ENCODE results near the gene ZNF582.

- TF ChIP-seq POLR2AphosphoS5 (IDR thresholded peaks at IDR 0.05; ENCODE audit: insufficient read depth, low read depth, low read length) = no peak
- no peak for TF ChIP-seq CTCF (IDR thresholded peaks at IDR 0.05; ENCODE audit: extremely low read depth in 1 of 2, insufficient read depth in 1 of 2, low read depth in 1 of 2, low read length in 2 of 2)
- TF ChIP-seq MAX (IDR thresholded peaks at IDR 0.05; ENCODE audit: insufficient read depth, insufficient read length) = no peak
- TF ChIP-seq POLR2A (IDR thresholded peaks at IDR 0.05; ENCODE audit: low read depth, low read length) = no peak
Measured at GRCh38 chr19:56423276-56423984, 30.1 kb upstream of the ZNF582 start.

All from endothelial cell of umbilical vein (primary cell).